NOMO-1 (cell line): ENCODE data around the gene PAXIP1.
"Not testable (repeated sequence)": the region's sequence is repeated elsewhere in the genome, so short reads cannot be mapped to it uniquely, and the experiment has no call there.

Experiments used
- DNase-seq, 2 experiments: peaks; one replicate each; lab custom pipeline; 2025; ENCODE audit not compliant: unreplicated experiment in 2 of 2; lab: John Stamatoyannopoulos, UW

Gene PAXIP1

GRCh38 chr7:154946166-154946565 is 56.8 kb downstream of the PAXIP1 start:
- no peak for DNase-seq

GRCh38 chr7:154943906-154944305 is 59.0 kb downstream of the PAXIP1 start:
- DNase-seq = no peak

- DNase-seq = no peak
These were observed 60.2 kb downstream of the PAXIP1 start for GRCh38 chr7:154942691-154943090.

- peak in 1 of 2 experiments; percentile 14 for DNase-seq
These were observed 65.1 kb downstream of the PAXIP1 start for GRCh38 chr7:154937837-154938236.

- not testable (repeated sequence) for DNase-seq
These were observed 68.5 kb downstream of the PAXIP1 start for GRCh38 chr7:154934353-154934952.

- DNase-seq = no peak
These were observed 71.0 kb downstream of the PAXIP1 start for GRCh38 chr7:154931906-154932305.

GRCh38 chr7:154929006-154929726 is 73.8 kb downstream of the PAXIP1 start:
- no peak for DNase-seq

GRCh38 chr7:154928136-154929005 is 74.6 kb downstream of the PAXIP1 start:
- DNase-seq = peak; percentile 41 to 81

GRCh38 chr7:154927624-154928125 is 75.2 kb downstream of the PAXIP1 start:
- DNase-seq = peak; percentile 15 to 59

- not testable (repeated sequence) for DNase-seq
These were observed 80.5 kb downstream of the PAXIP1 start for GRCh38 chr7:154922472-154922871.

- DNase-seq = no peak
These were observed 83.3 kb downstream of the PAXIP1 start for GRCh38 chr7:154919344-154920225.

- no peak for DNase-seq
These were observed 84.2 kb downstream of the PAXIP1 start for GRCh38 chr7:154918741-154919140.

GRCh38 chr7:154918266-154918665 is 84.7 kb downstream of the PAXIP1 start:
- no peak for DNase-seq

GRCh38 chr7:154917808-154918160 is 85.1 kb downstream of the PAXIP1 start:
- no peak for DNase-seq

- no peak for DNase-seq
These were observed 85.8 kb downstream of the PAXIP1 start for GRCh38 chr7:154916856-154917807.

GRCh38 chr7:154916381-154916780 is 86.5 kb downstream of the PAXIP1 start:
- no peak for DNase-seq

GRCh38 chr7:154915600-154915999 is 87.3 kb downstream of the PAXIP1 start:
- DNase-seq = no peak

GRCh38 chr7:154914996-154915380 is 87.9 kb downstream of the PAXIP1 start:
- no peak for DNase-seq

- no peak for DNase-seq
These were observed 88.5 kb downstream of the PAXIP1 start for GRCh38 chr7:154914308-154914995.
